BE2C (cell line): ENCODE measurements around the gene TXNL1. TPM values are rescaled to one million over a fixed set of nuclear protein-coding genes. Genes with fewer than 3 reads are reported as not detected.
A peak's percentile ranks its signal among the peaks of the same experiment; 100 is the strongest.

ENCODE experiments used
- DNase-seq: peaks from one replicate; pipeline ENCODE4 v3.0.0-alpha.2; 2020
- H3K27me3 ChIP-seq: fragments of 250-450 bp; sonication (Bioruptor Pico); 2 replicates; pipeline ENCODE4 v1.5.1; 2020; ENCODE audit warnings: mild to moderate bottlenecking
- H3K36me3 ChIP-seq: fragments of 250-450 bp; sonication (Bioruptor Pico); 2 replicates; pipeline ENCODE4 v1.5.1; 2020; ENCODE audit warnings: mild to moderate bottlenecking
- H3K4me1 ChIP-seq: fragments of 250-450 bp; sonication (Bioruptor Pico); 2 replicates; pipeline ENCODE4 v1.5.1; 2020
- H3K4me3 ChIP-seq: 2 replicates; pipeline ENCODE4 v1.5.1; 2011; ENCODE audit warnings: low read depth, low read length
- H3K9me3 ChIP-seq: fragments of 250-450 bp; sonication (Bioruptor Pico); 2 replicates; pipeline ENCODE4 v1.5.1; 2020
- polyA plus RNA-seq: library from polyadenylated mRNA; unstranded; fragments of >200 nt; gene quantifications from one replicate; pipeline ENCODE4 v1.2.1, GENCODE V29; 2012; ENCODE audit warnings: low read depth, missing spikeins; ENCODE audit not compliant: insufficient read length, insufficient read depth
- TF ChIP-seq, protein P1 (sequence below): IDR thresholded peaks from 2 replicates; pipeline ENCODE4 v1.5.1; 2012; ENCODE audit warnings: mild to moderate bottlenecking, low read depth, low read length

TXNL1 gene
- 56.2 TPM for polyA plus RNA-seq

DNA sequence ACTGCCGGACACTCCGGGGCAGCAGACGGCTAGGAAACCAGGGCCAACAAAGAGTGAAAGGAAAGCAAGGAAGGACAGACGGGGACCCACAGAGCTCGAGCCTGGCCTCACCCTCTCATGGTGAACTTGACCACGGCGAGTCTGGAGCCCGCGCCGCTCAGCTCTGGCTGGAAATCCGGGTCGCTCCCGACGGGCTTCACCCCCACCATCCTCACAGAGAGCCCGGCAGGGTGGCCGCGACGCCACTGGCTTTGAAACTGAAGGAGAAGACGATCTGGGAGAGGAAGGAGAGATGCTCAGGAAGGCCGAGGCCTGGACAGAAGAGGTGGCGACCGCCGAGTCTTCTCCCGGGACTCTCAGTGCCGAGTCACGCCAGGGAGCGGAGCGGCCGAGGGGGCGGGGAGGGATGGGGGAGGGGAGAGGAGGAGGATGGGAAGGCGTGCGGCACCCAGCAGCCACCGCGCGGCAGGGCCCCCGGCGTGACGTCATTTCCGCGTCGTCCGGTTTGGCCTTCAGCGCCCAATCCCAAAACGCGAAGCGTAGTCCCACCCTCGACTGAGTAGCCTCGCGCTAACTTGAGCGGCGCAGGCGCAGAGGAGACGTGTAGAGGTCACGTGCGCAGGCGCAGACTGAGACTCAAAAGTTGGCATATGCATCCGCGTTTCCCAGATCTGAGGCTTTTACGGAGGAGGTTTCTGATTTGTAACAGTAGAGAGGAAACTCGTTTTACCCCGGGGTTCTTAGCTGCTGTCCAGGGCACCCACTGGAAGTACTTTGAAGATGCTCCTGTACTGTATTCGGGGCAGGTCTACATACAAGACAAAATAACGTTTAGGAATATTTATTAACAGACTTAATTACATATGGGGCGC is at the start of gene TXNL1:
TXNL1 (minus strand) TSS at position 361 of the 872 bp plus-strand sequence; CDS start at position 209, 152 bp downstream.
- Histone ChIP-seq H3K36me3 (no peaks in the 10 kb centered on the region; the same call in 1 of the 2 replicates), H3K27me3 (no peaks in the 10 kb centered on the region), H3K4me3 (peak within 1 kb of the TSS; percentile 92), H3K4me1 (no peaks in the 10 kb centered on the region; the same call in 1 of the 2 replicates), H3K9me3 (no peaks in the 10 kb centered on the region)
- DNase-seq: peak; percentile 96
- TF ChIP-seq, protein P1, sequence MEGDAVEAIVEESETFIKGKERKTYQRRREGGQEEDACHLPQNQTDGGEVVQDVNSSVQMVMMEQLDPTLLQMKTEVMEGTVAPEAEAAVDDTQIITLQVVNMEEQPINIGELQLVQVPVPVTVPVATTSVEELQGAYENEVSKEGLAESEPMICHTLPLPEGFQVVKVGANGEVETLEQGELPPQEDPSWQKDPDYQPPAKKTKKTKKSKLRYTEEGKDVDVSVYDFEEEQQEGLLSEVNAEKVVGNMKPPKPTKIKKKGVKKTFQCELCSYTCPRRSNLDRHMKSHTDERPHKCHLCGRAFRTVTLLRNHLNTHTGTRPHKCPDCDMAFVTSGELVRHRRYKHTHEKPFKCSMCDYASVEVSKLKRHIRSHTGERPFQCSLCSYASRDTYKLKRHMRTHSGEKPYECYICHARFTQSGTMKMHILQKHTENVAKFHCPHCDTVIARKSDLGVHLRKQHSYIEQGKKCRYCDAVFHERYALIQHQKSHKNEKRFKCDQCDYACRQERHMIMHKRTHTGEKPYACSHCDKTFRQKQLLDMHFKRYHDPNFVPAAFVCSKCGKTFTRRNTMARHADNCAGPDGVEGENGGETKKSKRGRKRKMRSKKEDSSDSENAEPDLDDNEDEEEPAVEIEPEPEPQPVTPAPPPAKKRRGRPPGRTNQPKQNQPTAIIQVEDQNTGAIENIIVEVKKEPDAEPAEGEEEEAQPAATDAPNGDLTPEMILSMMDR: no peak

DNA sequence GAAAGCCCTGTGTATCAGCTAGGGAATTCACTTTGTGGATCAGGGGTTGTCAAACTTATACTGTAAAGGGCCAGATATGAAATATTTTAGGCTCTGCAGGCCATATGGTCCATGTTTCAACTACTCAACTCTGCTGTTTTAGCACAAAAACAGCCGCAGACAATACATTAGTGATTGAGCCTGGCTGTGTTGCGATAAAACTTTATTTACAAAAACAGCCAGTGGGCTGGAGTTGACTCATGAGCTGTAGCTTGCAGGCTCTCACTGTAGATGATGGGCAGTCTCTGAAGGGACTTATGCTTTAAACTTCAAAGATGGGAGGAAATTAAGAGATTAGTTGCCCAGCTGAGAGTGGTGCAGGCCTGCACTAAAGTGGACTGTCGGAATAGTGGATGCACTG is 45.9 kb upstream of the TXNL1 start:
- H3K36me3 ChIP-seq: no peaks in the 10 kb centered on the region
- no peak overlapping the region for H3K4me3 ChIP-seq
- H3K4me1 ChIP-seq: no peaks in the 10 kb centered on the region
- no peaks in the 10 kb centered on the region for H3K9me3 ChIP-seq
- no peak for DNase-seq
- TF ChIP-seq, protein P1: no peak
- no peaks in the 10 kb centered on the region for H3K27me3 ChIP-seq

DNA sequence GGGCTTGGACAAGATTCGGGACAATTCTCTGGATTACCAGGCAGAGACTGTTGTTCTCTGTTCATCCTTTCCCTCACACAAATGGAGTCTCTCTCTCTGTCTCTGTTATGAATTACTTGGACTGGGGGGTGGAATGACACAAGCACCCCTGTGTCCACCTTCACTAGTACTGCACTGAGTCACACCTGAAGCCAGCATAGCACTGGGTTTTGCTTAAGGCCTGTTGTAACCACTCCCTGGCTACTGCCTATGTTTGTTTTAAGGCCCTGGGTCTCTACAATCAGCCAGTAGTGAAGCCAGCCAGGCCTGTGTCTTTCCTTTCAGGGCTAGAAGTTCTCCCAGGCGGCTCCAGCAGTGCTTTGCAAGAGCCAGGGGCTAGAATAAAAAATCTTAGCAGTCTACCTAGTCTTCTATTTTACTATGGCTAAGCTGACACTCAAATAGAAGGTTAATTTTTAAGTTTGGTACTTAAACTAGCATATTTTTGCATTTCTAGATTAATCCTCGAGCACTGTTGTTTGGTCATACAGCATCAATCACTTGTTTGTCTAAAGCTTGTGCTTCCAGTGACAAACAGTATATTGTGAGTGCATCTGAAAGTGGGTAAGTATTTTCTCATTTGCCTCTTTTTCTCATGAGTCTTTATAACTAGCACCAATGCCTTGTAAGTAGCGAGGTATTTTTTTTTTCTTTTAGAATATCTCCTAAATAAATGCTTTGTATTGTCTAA is 40.6 kb upstream of the TXNL1 start:
- H3K9me3 ChIP-seq: no peaks in the 10 kb centered on the region
- H3K4me1 ChIP-seq: no peaks in the 10 kb centered on the region
- H3K36me3 ChIP-seq: no peaks in the 10 kb centered on the region
- no peak for DNase-seq
- TF ChIP-seq, protein P1: no peak
- H3K27me3 ChIP-seq: no peaks in the 10 kb centered on the region
- no peak overlapping the region for H3K4me3 ChIP-seq

DNA sequence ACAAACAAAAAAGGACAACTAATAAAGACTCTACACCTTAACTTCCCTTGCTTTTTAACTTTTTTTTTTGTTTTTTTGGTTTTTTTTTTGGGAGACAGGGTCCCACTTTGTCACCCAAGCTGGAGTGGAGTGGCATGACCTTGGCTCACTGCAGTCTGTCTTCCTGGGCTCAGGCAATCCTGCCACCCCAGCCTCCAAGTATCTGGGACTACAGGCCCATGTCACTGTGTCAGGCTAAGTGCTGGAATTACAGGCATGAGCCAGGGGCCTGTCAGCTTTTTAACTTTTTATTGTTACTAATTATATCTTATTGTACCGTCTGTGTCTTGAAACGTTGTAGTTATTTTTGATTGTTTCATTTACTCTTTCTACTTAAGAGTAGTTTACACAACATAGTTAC is 38.2 kb upstream of the TXNL1 start:
- Histone ChIP-seq H3K27me3 (no peaks in the 10 kb centered on the region), H3K4me3 (no peak overlapping the region), H3K36me3 (no peaks in the 10 kb centered on the region), H3K4me1 (no peaks in the 10 kb centered on the region), H3K9me3 (no peaks in the 10 kb centered on the region)
- no peak for DNase-seq
- TF ChIP-seq, protein P1: no peak

DNA sequence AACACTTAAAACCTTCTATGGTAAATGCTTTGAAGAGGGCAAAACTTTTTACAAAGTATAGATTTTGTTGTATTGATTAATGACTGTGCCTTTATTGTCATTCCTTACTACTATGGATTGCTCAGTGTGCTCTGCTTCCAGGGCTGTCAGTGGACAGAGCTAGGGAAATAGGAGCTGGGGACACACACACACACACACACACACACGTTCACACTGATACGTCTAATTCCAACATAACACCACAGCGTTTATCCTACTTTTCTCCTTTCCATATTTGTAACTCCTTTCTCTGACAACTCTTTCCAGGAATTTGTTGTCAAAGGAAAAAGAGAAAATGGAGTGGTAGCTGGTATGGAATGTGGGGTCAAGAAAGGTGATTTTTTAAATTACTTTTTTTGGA is 34.6 kb upstream of the TXNL1 start:
- DNase-seq: no peak
- TF ChIP-seq, protein P1: no peak
- Histone ChIP-seq H3K9me3 (no peaks in the 10 kb centered on the region), H3K36me3 (no peaks in the 10 kb centered on the region), H3K27me3 (no peaks in the 10 kb centered on the region), H3K4me1 (no peaks in the 10 kb centered on the region), H3K4me3 (no peak overlapping the region)
